ENCODE measurements around the gene PLA2G2E. TPM values are rescaled to one million over a fixed set of nuclear protein-coding genes. Genes with fewer than 3 reads are reported as not detected.

Gene PLA2G2E
- polyA plus RNA-seq, 1 of the 3 experiments (the other 2 are of a cell fraction): not detected

DNA sequence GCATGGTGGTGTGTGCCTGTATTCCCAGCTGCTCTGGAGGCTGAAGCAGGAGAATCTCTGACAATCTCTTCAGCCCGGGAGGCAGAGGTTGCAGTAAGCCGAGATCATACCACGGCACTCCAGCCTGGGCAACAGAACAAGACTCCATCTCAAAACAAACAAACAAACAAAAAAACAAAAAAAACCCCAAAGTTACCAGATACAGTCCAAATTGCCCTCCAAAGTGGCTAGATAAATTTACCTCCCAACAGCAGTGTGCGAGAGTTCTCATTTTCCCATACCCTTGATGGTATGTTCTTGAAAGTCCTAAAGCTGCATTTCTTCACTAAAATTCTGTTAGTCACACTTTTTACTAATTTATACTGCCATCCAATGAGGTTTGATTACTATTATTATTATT, 44.2 kb downstream of the PLA2G2E start:
- CTCF ChIA-PET: interaction anchor here (0.8 to 1.2 kb wide), 2 partner anchors 30 to 38 kb away, joined by 3 read pairs; no protein-coding TSS in a partner anchor
- 84% methylated on average over 4 of the region's 4 CpGs for WGBS (ENCODE audit: low lambda C conversion rate)
- POLR2A ChIA-PET: no interaction called here

DNA sequence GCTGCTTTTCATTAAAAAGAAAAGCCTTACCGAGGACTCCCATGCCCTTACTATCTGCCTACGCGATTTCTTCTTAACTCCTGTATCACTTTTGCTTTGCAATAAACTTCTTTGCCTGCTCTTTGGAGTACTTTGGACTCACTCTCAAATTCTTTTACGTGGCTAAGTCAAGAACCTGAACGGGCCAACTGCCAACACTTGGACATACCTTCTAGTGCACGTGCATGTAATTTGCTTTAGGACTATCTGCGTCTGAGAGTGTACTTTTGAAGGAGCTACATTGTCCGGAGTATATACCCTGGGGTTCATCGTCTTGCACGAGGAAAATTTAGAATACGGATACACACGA, 44.8 kb downstream of the PLA2G2E start:
- ChIA-PET POLR2A (no interaction called here), CTCF (interaction anchor here (1.1 to 1.2 kb wide), 2 partner anchors 17 to 39 kb away, joined by 3 read pairs; no protein-coding TSS in a partner anchor)
- no peak for TF ChIP-seq GATA2 (CRISPR knock-in tag; IDR thresholded peaks at IDR 0.05)
- TF ChIP-seq RCOR1 (IDR thresholded peaks at IDR 0.05; ENCODE audit: low read length): no peak
- no peak for TF ChIP-seq EZH2phosphoT487 (IDR thresholded peaks at IDR 0.05; ENCODE audit: borderline replicate concordance, low read depth)
- no peak for TF ChIP-seq RXRA (IDR thresholded peaks at IDR 0.05; ENCODE audit: borderline replicate concordance, low read depth)
- TF ChIP-seq, protein P1, sequence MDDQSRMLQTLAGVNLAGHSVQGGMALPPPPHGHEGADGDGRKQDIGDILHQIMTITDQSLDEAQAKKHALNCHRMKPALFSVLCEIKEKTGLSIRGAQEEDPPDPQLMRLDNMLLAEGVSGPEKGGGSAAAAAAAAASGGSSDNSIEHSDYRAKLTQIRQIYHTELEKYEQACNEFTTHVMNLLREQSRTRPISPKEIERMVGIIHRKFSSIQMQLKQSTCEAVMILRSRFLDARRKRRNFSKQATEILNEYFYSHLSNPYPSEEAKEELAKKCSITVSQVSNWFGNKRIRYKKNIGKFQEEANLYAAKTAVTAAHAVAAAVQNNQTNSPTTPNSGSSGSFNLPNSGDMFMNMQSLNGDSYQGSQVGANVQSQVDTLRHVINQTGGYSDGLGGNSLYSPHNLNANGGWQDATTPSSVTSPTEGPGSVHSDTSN (IDR thresholded peaks at IDR 0.05): no peak
- TF ChIP-seq, protein P2, sequence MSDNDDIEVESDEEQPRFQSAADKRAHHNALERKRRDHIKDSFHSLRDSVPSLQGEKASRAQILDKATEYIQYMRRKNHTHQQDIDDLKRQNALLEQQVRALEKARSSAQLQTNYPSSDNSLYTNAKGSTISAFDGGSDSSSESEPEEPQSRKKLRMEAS (IDR thresholded peaks at IDR 0.05; ENCODE audit: low read depth): no peak
- no peak for TF ChIP-seq EP300 (IDR thresholded peaks at IDR 0.05; ENCODE audit: borderline replicate concordance in 1 of 2, low read depth in 1 of 2, low read length in 1 of 2)
- TF ChIP-seq, protein P3, sequence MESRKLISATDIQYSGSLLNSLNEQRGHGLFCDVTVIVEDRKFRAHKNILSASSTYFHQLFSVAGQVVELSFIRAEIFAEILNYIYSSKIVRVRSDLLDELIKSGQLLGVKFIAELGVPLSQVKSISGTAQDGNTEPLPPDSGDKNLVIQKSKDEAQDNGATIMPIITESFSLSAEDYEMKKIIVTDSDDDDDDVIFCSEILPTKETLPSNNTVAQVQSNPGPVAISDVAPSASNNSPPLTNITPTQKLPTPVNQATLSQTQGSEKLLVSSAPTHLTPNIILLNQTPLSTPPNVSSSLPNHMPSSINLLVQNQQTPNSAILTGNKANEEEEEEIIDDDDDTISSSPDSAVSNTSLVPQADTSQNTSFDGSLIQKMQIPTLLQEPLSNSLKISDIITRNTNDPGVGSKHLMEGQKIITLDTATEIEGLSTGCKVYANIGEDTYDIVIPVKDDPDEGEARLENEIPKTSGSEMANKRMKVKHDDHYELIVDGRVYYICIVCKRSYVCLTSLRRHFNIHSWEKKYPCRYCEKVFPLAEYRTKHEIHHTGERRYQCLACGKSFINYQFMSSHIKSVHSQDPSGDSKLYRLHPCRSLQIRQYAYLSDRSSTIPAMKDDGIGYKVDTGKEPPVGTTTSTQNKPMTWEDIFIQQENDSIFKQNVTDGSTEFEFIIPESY (IDR thresholded peaks at IDR 0.05; ENCODE audit: borderline replicate concordance, low read depth): no peak
- TF ChIP-seq FOXM1 (IDR thresholded peaks at IDR 0.05; ENCODE audit: low read depth): no peak
- TF ChIP-seq, protein P4, sequence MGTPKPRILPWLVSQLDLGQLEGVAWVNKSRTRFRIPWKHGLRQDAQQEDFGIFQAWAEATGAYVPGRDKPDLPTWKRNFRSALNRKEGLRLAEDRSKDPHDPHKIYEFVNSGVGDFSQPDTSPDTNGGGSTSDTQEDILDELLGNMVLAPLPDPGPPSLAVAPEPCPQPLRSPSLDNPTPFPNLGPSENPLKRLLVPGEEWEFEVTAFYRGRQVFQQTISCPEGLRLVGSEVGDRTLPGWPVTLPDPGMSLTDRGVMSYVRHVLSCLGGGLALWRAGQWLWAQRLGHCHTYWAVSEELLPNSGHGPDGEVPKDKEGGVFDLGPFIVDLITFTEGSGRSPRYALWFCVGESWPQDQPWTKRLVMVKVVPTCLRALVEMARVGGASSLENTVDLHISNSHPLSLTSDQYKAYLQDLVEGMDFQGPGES (IDR thresholded peaks at IDR 0.05; ENCODE audit: low read depth, low read length): no peak
- TF ChIP-seq TAF1 (IDR thresholded peaks at IDR 0.05; ENCODE audit: borderline replicate concordance, low read depth, low read length): no peak
- TF ChIP-seq, protein P5, sequence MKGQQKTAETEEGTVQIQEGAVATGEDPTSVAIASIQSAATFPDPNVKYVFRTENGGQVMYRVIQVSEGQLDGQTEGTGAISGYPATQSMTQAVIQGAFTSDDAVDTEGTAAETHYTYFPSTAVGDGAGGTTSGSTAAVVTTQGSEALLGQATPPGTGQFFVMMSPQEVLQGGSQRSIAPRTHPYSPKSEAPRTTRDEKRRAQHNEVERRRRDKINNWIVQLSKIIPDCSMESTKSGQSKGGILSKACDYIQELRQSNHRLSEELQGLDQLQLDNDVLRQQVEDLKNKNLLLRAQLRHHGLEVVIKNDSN (IDR thresholded peaks at IDR 0.05; ENCODE audit: borderline replicate concordance, low read depth): no peak
- TF ChIP-seq RAD21 (IDR thresholded peaks at IDR 0.05; ENCODE audit: low read length): no peak
- no peaks in the 10 kb centered on the region for H3K9me3 ChIP-seq
- no peak overlapping the region for H2AFZ ChIP-seq (ENCODE audit: low read depth)
- DNase-seq: no peak
- H3K27me3 ChIP-seq (ENCODE audit: insufficient read depth): no peaks in the 10 kb centered on the region
- H3K27ac ChIP-seq (ENCODE audit: low read depth in 2 of 2, low read length in 1 of 2): no peak overlapping the region
- H3K9ac ChIP-seq: no peak overlapping the region
- peaks cover 13% of the 10 kb centered on the region for H3K79me2 ChIP-seq (ENCODE audit: insufficient read depth)
- no peak overlapping the region for H3K4me3 ChIP-seq (ENCODE audit: low read depth in 2 of 2, low read length in 1 of 2)
- no peaks in the 10 kb centered on the region for H3F3A ChIP-seq (replicated peaks; ENCODE audit: insufficient read depth)
- H3K4me2 ChIP-seq: no peak overlapping the region
- WGBS (ENCODE audit: low lambda C conversion rate): 83% methylated on average over 12 of the region's 12 CpGs
- H4K20me1 ChIP-seq (ENCODE audit: insufficient read depth): peaks cover 5% of the 10 kb centered on the region; the same call in 1 of the 2 replicates
- H3K9me2 ChIP-seq: no peaks in the 10 kb centered on the region
- no peaks in the 10 kb centered on the region for H3K36me3 ChIP-seq (replicated peaks in 1 of 2; ENCODE audit: control insufficient read depth in 1 of 2, insufficient read depth in 2 of 2, low read length in 1 of 2)
- peaks cover 3 to 6% of the 10 kb centered on the region in 2 experiments; a peak in 2 of 4 replicates for H3K4me1 ChIP-seq (ENCODE audit: control insufficient read depth in 1 of 2, insufficient read depth in 2 of 2, low read depth in 1 of 2, low read length in 1 of 2)

More for the DNA sequence above, 44.2 kb downstream of the PLA2G2E start:
- Histone ChIP-seq H4K20me1 (ENCODE audit: insufficient read depth) (peaks cover 11% of the 10 kb centered on the region), H3K4me2 (no peak overlapping the region), H3K9me3 (no peaks in the 10 kb centered on the region), H3K4me1 (ENCODE audit: control insufficient read depth in 1 of 2, insufficient read depth in 2 of 2, low read depth in 1 of 2, low read length in 1 of 2) (peaks cover 6 to 8% of the 10 kb centered on the region in 2 experiments; a peak in 2 of 4 replicates), H3K36me3 (replicated peaks in 1 of 2; ENCODE audit: control insufficient read depth in 1 of 2, insufficient read depth in 2 of 2, low read length in 1 of 2) (peaks cover 0 to 3% of the 10 kb centered on the region in 2 experiments), H3K27me3 (ENCODE audit: insufficient read depth) (no peaks in the 10 kb centered on the region), H3K27ac (ENCODE audit: low read depth in 2 of 2, low read length in 1 of 2) (no peak overlapping the region), H3K4me3 (ENCODE audit: low read depth in 2 of 2, low read length in 1 of 2) (no peak overlapping the region), H3K9ac (no peak overlapping the region), H3F3A (replicated peaks; ENCODE audit: insufficient read depth) (no peaks in the 10 kb centered on the region), H2AFZ (ENCODE audit: low read depth) (no peak overlapping the region), H3K79me2 (ENCODE audit: insufficient read depth) (peaks cover 19% of the 10 kb centered on the region), H3K9me2 (no peaks in the 10 kb centered on the region)
- no peak for DNase-seq
- TF ChIP-seq RXRA (IDR thresholded peaks at IDR 0.05; ENCODE audit: borderline replicate concordance, low read depth): no peak
- TF ChIP-seq EZH2phosphoT487 (IDR thresholded peaks at IDR 0.05; ENCODE audit: borderline replicate concordance, low read depth): no peak
- TF ChIP-seq SIN3A (IDR thresholded peaks at IDR 0.05; ENCODE audit: borderline replicate concordance, low read depth, low read length): no peak
- TF ChIP-seq, protein P2 (IDR thresholded peaks at IDR 0.05; ENCODE audit: low read depth): no peak
- TF ChIP-seq, protein P4 (IDR thresholded peaks at IDR 0.05; ENCODE audit: low read depth, low read length): no peak
- TF ChIP-seq MEF2A (IDR thresholded peaks at IDR 0.05; ENCODE audit: borderline replicate concordance, low read depth): no peak
- TF ChIP-seq NFIC (IDR thresholded peaks at IDR 0.05; ENCODE audit: borderline replicate concordance): no peak
- no peak for TF ChIP-seq GABPA (IDR thresholded peaks at IDR 0.05; ENCODE audit: low read depth)

All from SK-N-SH (cell line).